SIG-M5 treated with dmso at 0.1 percent for 504 hours (cell line): ENCODE data around the gene SLC45A3.
"Not testable (repeated sequence)": the region's sequence is repeated elsewhere in the genome, so short reads cannot be mapped to it uniquely, and the experiment has no call there.

Experiments
- DNase-seq: peaks from one replicate; lab custom pipeline; 2025; ENCODE audit not compliant: unreplicated experiment; lab: John Stamatoyannopoulos, UW

SLC45A3 gene, protein sequence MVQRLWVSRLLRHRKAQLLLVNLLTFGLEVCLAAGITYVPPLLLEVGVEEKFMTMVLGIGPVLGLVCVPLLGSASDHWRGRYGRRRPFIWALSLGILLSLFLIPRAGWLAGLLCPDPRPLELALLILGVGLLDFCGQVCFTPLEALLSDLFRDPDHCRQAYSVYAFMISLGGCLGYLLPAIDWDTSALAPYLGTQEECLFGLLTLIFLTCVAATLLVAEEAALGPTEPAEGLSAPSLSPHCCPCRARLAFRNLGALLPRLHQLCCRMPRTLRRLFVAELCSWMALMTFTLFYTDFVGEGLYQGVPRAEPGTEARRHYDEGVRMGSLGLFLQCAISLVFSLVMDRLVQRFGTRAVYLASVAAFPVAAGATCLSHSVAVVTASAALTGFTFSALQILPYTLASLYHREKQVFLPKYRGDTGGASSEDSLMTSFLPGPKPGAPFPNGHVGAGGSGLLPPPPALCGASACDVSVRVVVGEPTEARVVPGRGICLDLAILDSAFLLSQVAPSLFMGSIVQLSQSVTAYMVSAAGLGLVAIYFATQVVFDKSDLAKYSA

DNA sequence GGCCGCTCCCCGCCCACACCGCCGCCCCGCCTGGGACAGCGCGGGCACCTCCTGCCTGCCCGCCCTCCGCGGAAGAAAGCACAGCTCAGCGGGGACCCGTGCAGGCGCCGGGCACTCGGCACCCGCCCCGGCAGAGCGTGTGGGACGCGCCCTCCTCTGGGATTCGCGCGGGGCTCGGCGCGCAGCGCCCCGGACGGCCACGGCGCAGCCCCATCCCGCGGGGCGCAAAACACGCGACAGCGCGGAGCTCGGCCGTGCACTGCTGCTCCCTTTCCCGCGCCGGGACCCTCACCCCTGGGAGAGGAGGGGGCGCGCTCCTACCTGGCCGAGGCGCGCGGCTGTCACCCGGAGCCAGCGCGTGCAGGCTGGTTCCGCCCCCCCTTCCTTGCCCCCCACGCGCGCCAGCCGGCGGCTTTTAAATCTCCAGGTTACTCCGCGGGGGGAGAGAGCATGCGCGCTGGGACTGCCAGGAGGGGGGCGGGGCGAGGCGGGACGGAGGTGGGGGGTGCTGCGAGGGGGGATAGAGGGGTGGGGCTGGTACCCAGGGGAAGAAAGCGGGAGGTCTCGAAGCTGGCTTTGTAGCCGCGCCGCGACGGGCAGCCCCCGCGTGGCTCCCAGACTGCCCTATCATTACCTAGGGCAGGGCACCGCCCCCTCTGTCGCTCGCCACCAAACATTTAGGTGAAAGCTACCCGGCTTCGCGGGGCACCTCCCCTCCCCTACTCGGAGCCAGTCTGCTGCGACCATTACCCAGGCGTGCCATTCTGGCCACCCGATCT, at the start of gene SLC45A3:
SLC45A3 (minus strand) TSS at position 437 of the 779 bp plus-strand sequence. CDS start 15,853 bp downstream, outside the sequence.
- no peak for DNase-seq

DNA sequence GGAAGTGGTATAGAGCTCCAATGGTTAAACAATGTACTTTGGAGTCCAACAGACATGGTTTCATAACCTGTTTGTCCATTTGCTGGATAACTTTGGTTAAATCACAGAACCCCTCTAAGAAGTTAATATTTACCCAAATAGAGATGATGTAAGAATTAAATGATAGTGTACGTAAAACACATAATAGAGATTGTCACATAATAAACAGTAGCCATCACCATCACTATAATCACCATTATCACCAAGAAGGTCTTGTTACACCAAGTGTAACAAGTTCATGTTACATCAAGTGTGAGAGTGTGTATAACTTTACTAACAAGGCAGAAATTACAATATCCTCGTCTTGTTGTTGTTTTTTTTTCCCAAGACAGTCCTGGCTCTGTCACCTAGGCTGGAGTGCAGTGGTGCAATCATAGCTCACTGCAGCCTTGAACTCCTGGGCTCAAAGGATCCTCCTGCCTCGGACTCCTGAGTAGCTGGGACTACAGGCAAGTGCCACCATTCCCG, 46.4 kb upstream of the SLC45A3 start:
- no peak for DNase-seq

DNA sequence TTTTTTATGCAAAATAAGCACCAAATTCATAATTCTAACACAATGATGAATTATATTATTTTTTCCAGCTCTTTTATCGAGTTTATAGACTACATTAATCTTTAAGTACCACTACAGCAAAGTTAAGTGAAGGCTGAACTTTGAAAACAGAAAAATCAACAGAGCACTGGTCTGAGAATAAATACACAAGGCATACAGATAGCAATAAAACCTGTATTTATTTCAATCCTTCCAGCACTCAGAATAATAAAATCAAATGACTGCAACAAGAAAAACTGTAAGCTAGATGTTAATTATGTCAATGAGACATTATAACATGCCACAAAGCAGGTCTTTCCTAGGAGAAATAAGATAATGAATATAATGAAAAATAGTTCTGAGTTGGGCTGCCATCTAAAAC, 45.2 kb upstream of the SLC45A3 start:
- no peak for DNase-seq

DNA sequence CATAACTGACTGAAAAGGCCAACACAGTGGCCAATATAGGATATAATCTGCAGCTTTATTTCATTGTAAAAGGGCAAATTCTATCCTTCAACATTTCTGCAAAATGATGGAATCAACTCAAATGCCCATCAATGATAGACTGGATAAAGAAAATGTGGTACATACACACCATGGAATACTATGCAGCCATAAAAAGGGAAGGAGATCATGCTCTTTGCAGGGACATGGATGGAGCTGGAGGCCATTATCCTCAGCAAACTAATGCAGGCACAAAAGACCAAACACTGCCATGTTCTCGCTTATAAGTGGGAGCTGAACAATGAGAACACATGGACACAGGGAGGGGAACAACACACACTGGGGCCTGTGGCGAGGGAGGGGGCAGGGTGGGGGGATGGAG, 40.4 kb upstream of the SLC45A3 start:
- not testable (repeated sequence) for DNase-seq

DNA sequence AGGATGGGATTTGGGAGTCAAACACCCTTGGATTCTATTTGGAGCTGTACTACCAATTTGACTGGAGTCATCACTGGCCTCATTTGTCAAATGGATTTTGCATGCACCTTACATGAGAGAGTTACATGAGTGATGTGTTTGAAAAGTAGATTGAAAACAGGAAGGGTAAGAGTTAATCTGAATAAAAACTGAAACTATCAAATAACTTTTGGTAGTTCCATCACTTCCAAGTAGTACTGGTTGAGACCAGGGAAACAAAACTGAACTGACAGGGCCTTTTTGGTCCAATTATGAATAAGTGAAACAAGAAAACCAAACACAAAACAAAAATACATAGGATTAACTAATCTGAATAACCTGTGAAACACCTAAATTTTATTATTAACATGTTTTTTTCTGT, 39.5 kb upstream of the SLC45A3 start:
- DNase-seq, result no peak

DNA sequence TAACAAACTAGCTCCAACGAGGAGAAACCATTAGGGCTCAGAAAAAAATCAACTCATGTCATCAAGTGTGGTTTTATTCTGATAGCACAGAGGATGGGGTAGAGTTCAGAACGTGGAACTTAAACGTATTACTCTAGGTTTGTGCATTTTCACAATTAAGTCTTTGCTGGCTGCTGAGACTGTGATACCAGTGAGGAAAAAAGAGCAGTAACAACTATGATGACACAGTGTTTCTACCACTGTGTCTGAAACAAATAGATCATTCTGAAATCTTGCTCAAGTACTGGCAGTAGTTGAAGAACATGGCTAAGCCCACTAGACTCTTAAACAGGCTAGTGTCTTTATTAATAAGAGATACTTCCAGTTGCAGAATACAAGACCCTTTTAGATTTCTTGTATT, 38.7 kb upstream of the SLC45A3 start:
- DNase-seq, result no peak

DNA sequence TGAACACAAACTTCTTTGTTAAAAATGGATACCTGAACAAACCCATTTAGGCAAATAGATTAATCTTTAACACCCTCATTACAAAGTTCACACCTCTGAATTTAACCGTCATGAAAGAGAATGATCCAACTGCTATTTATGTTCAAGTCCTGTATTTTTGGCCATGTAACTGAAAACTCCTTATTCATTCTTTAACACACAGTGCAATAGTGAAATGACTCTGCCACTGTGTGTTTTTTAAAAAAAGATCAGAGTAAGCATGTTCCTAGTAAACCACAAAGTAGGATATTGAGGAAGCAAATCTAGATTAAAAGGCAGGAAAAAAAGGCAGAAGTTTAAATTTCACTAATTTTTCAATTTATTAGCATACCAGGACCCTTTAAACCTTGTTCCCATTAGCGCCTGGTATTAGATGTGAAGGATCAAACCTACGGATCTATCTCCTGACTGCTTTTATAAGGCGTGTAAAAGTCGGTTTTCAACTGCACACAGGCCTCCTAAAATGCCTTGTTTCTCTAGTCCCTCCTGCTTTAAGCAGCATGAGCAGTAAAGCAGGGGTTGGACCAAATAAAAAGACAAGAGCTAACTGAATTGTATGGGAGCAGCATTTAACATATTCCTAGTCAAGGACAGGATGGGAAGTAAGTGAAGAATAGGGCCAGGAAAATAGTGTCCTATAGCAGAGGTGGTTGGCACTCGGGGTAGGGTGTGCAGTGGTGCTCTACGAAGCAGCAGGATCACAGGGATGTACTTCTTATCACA, 36.2 kb upstream of the SLC45A3 start:
- no peak for DNase-seq

DNA sequence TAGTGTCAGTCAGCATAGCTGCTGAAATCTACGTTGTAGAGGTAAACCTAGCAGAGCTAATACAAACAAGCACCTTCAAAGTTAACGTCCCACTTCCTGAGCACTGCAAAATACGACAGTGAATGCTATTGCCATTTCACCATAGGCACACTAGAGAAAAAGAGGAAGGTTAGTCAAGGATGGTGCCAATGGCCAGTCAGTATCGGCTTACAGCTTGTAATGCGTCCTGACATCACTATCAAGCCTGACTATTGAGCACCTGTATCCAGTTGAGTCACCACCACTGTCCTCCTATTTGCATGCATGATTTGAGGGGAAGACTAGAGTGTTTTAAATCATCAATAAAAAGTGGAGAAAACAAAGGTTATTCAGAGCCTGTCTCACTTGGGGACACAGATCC, 35.3 kb upstream of the SLC45A3 start:
- DNase-seq, result peak; percentile 36

DNA sequence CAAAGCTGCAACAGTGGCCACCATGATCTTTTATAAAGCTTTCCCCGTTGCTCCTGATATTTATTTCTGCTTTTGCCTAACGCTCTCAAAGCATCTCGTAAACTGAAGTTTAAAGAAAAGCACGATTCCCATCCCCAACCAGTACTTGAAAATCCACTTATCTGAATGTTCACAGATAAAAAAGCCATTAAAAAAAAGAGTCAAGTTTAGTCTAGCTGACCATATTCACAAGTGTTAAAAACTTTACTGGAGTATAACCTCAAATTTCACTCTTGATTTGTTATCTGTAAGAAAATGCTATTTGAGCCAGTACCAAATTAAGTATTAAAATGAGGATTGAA, 34.6 kb upstream of the SLC45A3 start:
- no peak for DNase-seq

DNA sequence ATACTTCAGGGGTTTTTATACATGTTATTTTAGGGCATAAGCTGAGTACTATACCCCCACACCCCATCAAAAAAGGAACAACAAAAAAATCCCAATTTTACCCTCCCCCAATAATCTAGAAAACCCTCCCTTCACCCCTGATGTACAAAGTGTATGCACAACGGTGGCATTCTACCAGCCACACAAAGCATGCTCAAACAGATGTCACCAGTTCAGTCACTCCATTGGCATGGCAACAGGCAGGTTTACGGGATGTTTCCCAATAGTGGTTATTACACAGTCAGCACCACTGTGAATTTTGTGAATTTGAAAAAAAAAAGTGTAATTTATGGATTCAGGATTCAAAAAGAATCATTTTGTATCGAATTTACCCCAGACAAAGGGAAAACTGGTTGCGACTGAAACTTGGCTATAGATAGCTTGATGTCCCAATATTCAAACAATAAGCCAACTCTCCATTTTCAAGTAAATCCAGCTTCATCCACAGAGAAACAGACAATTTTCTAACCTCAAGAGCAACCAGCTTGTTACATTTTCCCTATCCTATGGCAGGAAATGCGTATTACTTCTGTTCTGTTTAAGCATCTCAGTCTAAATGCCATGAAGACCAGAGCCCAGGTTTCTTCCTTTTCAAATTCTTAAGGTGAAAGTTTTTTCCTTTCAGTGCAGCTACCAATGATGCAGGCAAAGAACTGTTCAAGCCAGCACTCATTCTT, 34.0 kb upstream of the SLC45A3 start:
- DNase-seq, result peak; percentile 80

DNA sequence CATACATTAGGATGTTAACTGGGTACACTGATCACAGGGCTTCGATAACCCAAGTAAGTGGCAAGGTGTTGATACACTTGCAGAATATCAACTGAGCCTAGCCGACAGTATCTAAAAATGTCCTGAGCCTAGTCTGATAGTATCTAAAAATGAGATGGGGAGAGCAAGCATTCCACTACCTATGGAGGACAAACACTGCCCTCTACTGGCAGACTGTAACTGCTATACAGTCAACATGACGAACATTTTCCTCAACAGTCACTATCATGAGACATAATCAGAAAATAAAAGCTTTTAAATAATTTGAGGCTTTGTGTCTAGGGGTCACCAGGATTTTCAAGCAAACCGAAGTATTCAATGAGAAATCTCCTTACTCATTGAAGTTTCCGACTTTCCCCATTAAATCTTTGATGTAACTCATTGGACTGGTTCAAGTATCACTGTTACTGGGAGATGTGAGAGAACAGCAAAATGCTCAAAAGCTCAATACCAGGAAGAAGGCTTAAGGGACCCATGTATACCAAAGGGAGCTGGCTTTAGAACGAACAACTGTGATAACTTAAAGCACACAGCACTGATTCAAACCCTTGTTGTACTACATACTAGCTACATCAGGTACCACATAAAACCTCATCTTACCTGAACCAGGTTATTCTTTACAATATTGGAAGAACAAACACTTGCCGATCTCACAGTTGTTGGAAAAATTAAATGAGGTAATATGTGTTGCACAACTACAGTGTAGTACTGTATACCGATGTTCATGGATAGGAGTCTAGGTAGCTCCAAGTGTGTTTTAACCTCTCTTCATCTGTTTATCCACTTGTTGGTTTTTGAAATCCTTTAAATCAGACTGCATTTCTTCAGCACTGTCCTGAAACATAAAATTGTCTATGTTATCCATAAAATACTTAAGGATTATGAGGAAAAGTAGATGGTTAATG, 31.1 kb upstream of the SLC45A3 start:
- DNase-seq, result peak; percentile 91

DNA sequence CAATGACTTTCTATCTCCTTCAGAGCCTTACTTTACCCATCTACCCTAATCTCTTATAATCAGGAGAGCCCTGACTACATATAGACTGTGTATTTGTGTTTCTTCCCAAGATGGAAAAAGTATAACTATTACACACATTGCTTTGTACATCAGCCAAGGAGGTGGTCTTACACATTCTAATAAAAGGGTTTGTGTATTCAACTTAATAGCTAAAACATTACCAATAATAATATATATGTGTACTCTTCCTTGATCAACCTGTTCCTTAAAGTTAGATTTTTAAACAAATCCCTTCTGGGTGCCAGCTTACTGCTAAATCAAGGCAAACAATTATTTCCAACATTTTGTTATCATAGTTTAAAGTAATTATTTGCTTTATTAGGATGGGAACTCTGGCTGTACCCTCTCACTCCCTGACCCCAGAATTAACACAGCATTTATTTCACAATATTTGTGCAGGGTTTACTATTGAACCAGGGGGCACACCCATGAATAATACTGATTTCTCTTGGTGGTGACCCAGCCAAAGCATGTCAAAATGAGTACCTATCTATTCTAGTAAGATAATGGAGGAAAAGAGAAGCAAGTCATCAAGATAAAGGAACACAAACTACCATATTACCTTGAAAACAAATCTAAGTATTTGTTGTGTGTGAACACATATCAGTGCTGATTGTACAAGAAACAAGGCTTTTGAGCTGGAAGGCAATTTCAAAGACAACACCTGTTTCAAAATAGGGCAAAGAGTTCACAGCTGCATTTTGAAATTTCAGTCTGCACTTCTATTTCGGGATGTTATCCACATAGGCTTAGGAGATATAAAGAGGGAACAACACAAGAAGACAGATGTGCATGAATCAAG, 30.1 kb upstream of the SLC45A3 start:
- no peak for DNase-seq

DNA sequence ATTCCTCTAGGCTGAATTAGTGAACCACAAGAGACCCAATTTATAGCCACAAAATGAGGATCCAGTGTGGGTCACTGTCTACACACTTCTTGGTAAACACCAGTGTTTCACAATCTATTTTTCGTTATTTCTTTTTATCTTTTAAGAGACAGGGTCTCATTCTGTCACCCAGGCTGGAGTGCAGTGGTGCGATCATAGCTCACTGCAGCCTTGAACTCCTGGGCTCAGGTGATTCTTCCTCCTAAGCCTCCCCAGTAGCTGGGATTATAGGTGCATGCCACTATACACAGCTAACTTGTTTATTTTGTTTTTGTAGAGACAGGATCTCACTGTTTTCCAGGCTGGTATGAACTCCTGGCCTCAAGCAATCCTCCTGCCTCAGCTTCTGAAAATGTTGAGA, 29.3 kb upstream of the SLC45A3 start:
- no peak for DNase-seq

DNA sequence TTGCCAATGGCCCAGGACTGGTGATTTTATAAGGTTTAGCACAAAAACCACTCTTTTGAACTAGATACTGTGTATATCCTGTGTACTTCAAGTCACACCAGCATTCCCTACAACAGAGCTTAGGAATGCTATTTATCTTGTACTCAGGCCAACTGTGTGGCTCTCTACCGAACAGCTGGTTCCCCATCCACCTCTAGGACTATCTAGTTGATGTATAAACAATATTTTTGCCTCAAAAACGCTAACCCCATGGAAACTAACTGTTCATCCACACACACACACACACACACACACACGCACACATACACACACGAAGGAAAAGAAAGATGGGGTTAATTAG, 28.7 kb upstream of the SLC45A3 start:
- no peak for DNase-seq

DNA sequence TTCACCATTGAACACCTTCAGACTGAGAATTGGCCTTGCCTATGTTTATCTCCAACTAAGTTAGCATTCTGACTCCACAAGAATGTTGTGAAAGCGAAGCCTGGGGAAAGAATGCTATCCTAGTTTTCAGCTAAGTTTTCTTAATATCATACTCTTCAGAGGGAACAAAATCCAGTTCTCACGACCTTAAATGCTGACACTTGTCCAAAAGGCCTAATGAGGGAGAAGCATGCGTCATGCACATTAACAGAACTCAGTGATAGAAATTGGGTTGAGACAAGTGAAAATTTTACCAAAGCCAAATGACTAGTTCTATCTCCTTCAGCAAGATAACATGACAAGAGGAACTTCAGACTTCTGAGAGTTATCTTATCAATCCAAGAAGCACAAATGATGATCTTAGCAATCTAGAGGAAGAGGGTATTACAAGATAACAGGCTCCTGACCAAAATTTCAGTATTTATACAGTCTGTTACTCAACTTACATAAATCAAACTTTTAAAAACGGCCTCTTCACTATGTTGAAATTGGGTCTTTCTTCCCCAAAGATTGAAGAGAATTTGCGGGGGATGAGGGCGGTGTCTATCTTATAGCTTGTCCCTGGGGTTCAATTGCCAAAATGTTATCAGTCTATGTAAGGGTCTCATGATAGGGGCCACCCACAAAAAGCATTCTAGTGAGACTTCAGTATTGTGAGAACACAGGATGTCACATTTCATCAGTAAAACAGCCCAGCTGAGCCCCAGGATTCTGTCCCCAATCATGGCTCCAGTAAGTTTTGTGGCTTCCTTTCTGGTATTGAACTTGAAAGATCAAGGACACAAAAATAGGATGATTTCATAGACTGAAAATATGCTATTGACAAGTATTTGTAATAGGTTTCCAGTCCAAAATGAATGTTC, 26.5 kb upstream of the SLC45A3 start:
- peak; percentile 17 for DNase-seq

DNA sequence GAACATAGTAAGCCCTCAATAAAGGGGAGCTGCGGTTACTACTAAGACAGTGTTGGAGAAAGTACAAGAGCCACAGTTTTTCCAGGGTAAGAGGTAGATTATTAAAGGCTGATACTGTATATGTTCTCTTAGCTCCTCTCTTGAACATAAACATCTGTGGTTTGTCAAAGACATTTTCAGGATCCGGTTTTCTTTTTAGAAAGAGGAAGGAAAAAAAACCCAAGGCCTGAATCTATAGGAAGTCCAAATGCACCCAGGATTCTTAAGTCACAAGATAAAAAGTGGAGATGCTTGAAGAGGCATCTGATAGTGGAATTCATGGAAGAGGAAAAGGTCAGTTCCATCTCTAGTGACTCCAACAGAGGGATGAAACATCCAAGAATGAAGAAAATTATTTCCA, 24.6 kb upstream of the SLC45A3 start:
- DNase-seq, result peak; percentile 68

DNA sequence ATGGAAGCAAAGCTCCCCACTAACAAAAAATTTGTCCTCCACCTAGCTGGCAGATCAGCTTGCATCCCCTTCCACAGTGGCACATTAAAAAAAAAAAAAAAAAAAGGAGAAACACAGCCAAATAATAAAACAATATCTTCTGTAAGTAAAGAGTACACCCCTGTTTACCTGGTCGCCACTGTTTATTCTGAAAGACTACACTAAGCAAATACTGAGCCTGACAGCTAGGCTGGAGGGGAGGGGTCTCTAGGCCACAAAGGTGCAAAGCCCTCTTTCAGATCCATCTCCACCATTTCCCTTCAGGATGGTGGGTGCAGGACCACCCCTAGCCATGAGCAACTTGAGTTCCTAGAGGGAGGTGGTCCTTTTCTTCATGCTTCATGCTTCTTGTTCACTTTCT, 22.8 kb upstream of the SLC45A3 start:
- no peak for DNase-seq

DNA sequence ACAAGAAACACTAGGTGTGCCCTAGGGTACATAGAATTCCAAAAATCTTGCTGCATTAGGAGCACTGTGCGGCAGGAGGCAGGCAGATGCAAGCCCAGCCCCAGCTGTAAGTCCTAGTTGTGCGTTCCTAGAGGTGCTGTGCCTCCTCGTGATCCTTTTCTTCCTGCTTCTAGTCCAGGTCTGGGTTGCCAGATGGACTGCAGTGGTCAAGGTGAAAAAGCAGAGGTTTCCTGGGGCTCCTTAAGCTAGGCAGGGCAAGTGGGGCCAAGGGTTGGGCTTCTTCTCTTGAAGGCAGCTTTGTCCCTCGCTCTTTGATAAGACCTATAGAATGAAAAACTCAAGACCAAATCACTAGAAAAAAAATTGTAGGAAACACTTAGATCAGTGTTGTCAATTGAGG, 21.6 kb upstream of the SLC45A3 start:
- no peak for DNase-seq
